K562 (cell line): ENCODE measurements around the gene MECR. TPM values are rescaled to one million over a fixed set of nuclear protein-coding genes. Genes with fewer than 3 reads are reported as not detected.

Source experiments
- DPF2 ChIP-seq: fragments of 450-650 bp; IDR thresholded peaks from 2 replicates; pipeline ENCODE4 v1.6.1; 2016
- FOXP4 ChIP-seq: sonication (generic); formaldehyde crosslinking; IDR thresholded peaks from 2 replicates; pipeline ENCODE4 v1.8.0; 2022; ENCODE audit warnings: mild to moderate bottlenecking, missing genetic modification reagents, borderline replicate concordance
- GABPB1 ChIP-seq: sonication (generic); formaldehyde crosslinking; IDR thresholded peaks from 2 replicates; pipeline ENCODE4 v1.8.0; 2022; ENCODE audit warnings: mild to moderate bottlenecking, missing genetic modification reagents
- GATAD2A ChIP-seq: fragments of 450-650 bp; IDR thresholded peaks from 2 replicates; pipeline ENCODE4 v1.6.1; 2017
- HDAC1 ChIP-seq, 2 experiments: fragments of 450-650 bp; IDR thresholded peaks; 2 replicates each; pipeline ENCODE4 v1.6.1; 2016 to 2017; ENCODE audit warnings: inconsistent platforms in 1 of 2, mild to moderate bottlenecking in 1 of 2, moderate library complexity in 1 of 2
- HDAC6 ChIP-seq: IDR thresholded peaks from 2 replicates; pipeline ENCODE4 v1.6.1; 2012; ENCODE audit warnings: low read depth, mild to moderate bottlenecking, control low read depth, inconsistent platforms, low read length, moderate library complexity
- KDM2B ChIP-seq: fragments of 250-450 bp; sonication (Bioruptor Pico); IDR thresholded peaks from 2 replicates; pipeline ENCODE4 v1.8.0; 2021; ENCODE audit warnings: mild to moderate bottlenecking, moderate library complexity
- MTA1 ChIP-seq: fragments of 450-650 bp; IDR thresholded peaks from 2 replicates; pipeline ENCODE4 v1.6.1; 2017; ENCODE audit warnings: borderline replicate concordance
- POLR2G ChIP-seq: fragments of 200-400 bp; formaldehyde crosslinking; IDR thresholded peaks from 2 replicates; pipeline ENCODE4 v1.6.1; 2017; ENCODE audit warnings: low read depth, mild to moderate bottlenecking, antibody characterized with exemption, low read length, moderate library complexity
- SMARCA5 ChIP-seq: fragments of 450-650 bp; IDR thresholded peaks from 2 replicates; pipeline ENCODE4 v1.6.1; 2016
- SNIP1 ChIP-seq: fragments of 450-650 bp; IDR thresholded peaks from 2 replicates; pipeline ENCODE4 v1.7.1; 2017; ENCODE audit warnings: low read depth, mild to moderate bottlenecking
- TSC22D4 ChIP-seq: fragments of 450-650 bp; IDR thresholded peaks from 2 replicates; pipeline ENCODE4 v1.6.1; 2016; ENCODE audit warnings: missing genetic modification characterization, missing biosample characterization, control low read depth
- ZBTB9 ChIP-seq: fragments of 450-650 bp; formaldehyde crosslinking; IDR thresholded peaks from 2 replicates; pipeline ENCODE4 v1.4.0; 2020; ENCODE audit warnings: mild to moderate bottlenecking, moderate library complexity
- polyA plus RNA-seq, 8 experiments: library from polyadenylated mRNA; depleted of rRNA in 4 of 8; stranded (reverse) in 5 of 8; unstranded in 3 of 8; fragments of >200 nt; fragmentation: Nextera tagmentation in 2 of 8; fragmentation: Illumina TruSeq in 1 of 8; extraction: Ambion mirVana in 2 of 8; extraction: Trizol in 1 of 8; gene quantifications; 2 replicates each; pipeline versions ENCODE4 v1.2.1 to v1.2.3, GENCODE V29; 2011 to 2014; ENCODE audit warnings: inconsistent platforms in 1 of 8, missing spikeins in 1 of 8
- total RNA-seq, 7 experiments: library from RNA; depleted of rRNA in 6 of 7; stranded (reverse); fragments of >200 nt in 6 of 7; fragmentation: Illumina TruSeq in 2 of 7; extraction: Trizol in 2 of 7; gene quantifications; 2 replicates each; pipeline versions ENCODE4 v1.2.1 to v1.2.3, GENCODE V29; 2011 to 2021; ENCODE audit warnings: low replicate concordance in 1 of 7
- TF ChIP-seq, protein P1 (sequence below), 2 experiments: fragments of 450-650 bp; formaldehyde crosslinking in 1 of 2; IDR thresholded peaks; 2 replicates each; pipeline versions ENCODE4 v1.4.0 to v1.6.1; 2014 to 2020; ENCODE audit warnings: mild to moderate bottlenecking in 2 of 2, borderline replicate concordance in 1 of 2, low read depth in 1 of 2
- TF ChIP-seq, protein P2 (sequence below): fragments of 200-400 bp; formaldehyde crosslinking; IDR thresholded peaks from 2 replicates; pipeline ENCODE4 v1.6.1; 2017; ENCODE audit warnings: mild to moderate bottlenecking, low read depth, low read length, moderate library complexity

Gene MECR
- total and polyA plus RNA-seq, 9 of the 15 experiments (the other 6 are each of a cell fraction or from before 2014, with no cell fraction given) = 10.4 to 58.6 (median 42.9) TPM

DNA sequence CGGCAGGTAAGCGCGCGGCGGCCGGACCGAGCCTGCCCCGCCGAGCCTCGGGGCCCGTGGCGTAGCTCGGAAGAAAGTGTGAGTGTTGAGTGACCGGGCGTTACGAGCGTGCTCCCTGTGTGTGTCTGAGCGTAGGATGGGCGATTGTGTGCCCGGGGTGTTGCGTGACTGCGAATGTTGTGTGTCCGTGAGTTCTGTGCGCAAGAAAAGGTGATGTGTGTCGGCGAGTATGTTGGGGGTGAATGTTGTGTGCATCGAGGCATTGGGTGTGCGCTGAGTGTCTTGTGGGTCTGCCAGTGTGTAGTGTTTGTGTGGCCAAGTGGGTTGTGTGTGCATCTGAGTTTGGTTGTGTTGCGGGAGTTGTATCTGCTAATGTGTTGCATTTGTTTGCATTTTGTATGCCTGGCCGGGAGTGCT is 6.0 kb upstream of the MECR start (continued):
- TF ChIP-seq FOXP4 (CRISPR knock-in tag) (no peak), MTA1 (peak; percentile 71; the same call in 1 of the 2 replicates), KDM2B (CRISPR knock-in tag) (peak; percentile 91), DPF2 (0 out of 2 replicates have a peak, but pooled peaks have one; percentile 42), GATAD2A (no peak), GABPB1 (CRISPR knock-in tag) (0 out of 2 replicates have a peak, but pooled peaks have one; percentile 14), SNIP1 (peak; percentile 59; the same call in 1 of the 2 replicates), SMARCA5 (peak; percentile 77; the same call in 1 of the 2 replicates), HDAC1 (IDR thresholded peaks at IDR 0.05) (peak in 1 of 2 experiments; percentile 65; a peak in 2 of 4 replicates), HDAC6 (peak; percentile 77; the same call in 1 of the 2 replicates), POLR2G (peak; percentile 12; the same call in 1 of the 2 replicates), ZBTB9 (CRISPR knock-in tag) (no peak), TSC22D4 (tag) (0 out of 2 replicates have a peak, but pooled peaks have one; percentile 44)
- TF ChIP-seq, protein P1, sequence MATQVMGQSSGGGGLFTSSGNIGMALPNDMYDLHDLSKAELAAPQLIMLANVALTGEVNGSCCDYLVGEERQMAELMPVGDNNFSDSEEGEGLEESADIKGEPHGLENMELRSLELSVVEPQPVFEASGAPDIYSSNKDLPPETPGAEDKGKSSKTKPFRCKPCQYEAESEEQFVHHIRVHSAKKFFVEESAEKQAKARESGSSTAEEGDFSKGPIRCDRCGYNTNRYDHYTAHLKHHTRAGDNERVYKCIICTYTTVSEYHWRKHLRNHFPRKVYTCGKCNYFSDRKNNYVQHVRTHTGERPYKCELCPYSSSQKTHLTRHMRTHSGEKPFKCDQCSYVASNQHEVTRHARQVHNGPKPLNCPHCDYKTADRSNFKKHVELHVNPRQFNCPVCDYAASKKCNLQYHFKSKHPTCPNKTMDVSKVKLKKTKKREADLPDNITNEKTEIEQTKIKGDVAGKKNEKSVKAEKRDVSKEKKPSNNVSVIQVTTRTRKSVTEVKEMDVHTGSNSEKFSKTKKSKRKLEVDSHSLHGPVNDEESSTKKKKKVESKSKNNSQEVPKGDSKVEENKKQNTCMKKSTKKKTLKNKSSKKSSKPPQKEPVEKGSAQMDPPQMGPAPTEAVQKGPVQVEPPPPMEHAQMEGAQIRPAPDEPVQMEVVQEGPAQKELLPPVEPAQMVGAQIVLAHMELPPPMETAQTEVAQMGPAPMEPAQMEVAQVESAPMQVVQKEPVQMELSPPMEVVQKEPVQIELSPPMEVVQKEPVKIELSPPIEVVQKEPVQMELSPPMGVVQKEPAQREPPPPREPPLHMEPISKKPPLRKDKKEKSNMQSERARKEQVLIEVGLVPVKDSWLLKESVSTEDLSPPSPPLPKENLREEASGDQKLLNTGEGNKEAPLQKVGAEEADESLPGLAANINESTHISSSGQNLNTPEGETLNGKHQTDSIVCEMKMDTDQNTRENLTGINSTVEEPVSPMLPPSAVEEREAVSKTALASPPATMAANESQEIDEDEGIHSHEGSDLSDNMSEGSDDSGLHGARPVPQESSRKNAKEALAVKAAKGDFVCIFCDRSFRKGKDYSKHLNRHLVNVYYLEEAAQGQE (IDR thresholded peaks at IDR 0.05; ENCODE audit: borderline replicate concordance) = no peak
- TF ChIP-seq, protein P1 (CRISPR knock-in tag; IDR thresholded peaks at IDR 0.05; ENCODE audit: low read depth) = no peak
- TF ChIP-seq, protein P2, sequence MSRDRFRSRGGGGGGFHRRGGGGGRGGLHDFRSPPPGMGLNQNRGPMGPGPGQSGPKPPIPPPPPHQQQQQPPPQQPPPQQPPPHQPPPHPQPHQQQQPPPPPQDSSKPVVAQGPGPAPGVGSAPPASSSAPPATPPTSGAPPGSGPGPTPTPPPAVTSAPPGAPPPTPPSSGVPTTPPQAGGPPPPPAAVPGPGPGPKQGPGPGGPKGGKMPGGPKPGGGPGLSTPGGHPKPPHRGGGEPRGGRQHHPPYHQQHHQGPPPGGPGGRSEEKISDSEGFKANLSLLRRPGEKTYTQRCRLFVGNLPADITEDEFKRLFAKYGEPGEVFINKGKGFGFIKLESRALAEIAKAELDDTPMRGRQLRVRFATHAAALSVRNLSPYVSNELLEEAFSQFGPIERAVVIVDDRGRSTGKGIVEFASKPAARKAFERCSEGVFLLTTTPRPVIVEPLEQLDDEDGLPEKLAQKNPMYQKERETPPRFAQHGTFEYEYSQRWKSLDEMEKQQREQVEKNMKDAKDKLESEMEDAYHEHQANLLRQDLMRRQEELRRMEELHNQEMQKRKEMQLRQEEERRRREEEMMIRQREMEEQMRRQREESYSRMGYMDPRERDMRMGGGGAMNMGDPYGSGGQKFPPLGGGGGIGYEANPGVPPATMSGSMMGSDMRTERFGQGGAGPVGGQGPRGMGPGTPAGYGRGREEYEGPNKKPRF = no peak
